ENCODE measurements around the gene RAB6A. TPM values are rescaled to one million over a fixed set of nuclear protein-coding genes. Genes with fewer than 3 reads are reported as not detected.

The RAB6A gene
- total RNA-seq, 4 donors from 2014 or later: 89.7 to 182 (median 113) TPM

GRCh38 chr11:73648121-73648520, 112.8 kb downstream of the RAB6A start:
- Histone ChIP-seq H3K9me3 (no peaks in the 10 kb centered on the region), H3K4me3 (no peak overlapping the region), H3K27ac (no peak overlapping the region), H3K36me3 (no peaks in the 10 kb centered on the region), H3K27me3 (peaks cover 14% of the 10 kb centered on the region), H3K4me1 (peaks cover 25% of the 10 kb centered on the region)
- 84% methylated on average over 9 of the region's 9 CpGs for WGBS
- no peak for TF ChIP-seq CTCF (IDR thresholded peaks at IDR 0.05)
- TF ChIP-seq POLR2AphosphoS5 (IDR thresholded peaks at IDR 0.05): no peak
- TF ChIP-seq EP300 (IDR thresholded peaks at IDR 0.05): no peak
- TF ChIP-seq POLR2A (IDR thresholded peaks at IDR 0.05): no peak
- DNase-seq (ENCODE audit: low spot score in 2 of 2): no peak

- peaks cover 25% of the 10 kb centered on the region for H3K4me1 ChIP-seq
- DNase-seq (ENCODE audit: low spot score in 2 of 2): peak; percentile 83 to 85
- peaks cover 14% of the 10 kb centered on the region for H3K27me3 ChIP-seq
- no peaks in the 10 kb centered on the region for H3K9me3 ChIP-seq
- H3K27ac ChIP-seq: no peak overlapping the region
- H3K36me3 ChIP-seq: no peaks in the 10 kb centered on the region
- TF ChIP-seq POLR2A (IDR thresholded peaks at IDR 0.05) (no peak), CTCF (IDR thresholded peaks at IDR 0.05) (no peak), POLR2AphosphoS5 (IDR thresholded peaks at IDR 0.05) (no peak), EP300 (IDR thresholded peaks at IDR 0.05) (no peak)
- WGBS: 7% methylated on average over 19 of the region's 23 CpGs
- H3K4me3 ChIP-seq: peak overlapping the region; percentile 27
Observed at GRCh38 chr11:73647459-73648100, 113.3 kb downstream of the RAB6A start.

- peaks cover 25% of the 10 kb centered on the region for H3K4me1 ChIP-seq
- WGBS: 49% methylated on average over 26 of the region's 26 CpGs
- H3K36me3 ChIP-seq: no peaks in the 10 kb centered on the region
- DNase-seq (ENCODE audit: low spot score in 2 of 2): no peak
- no peaks in the 10 kb centered on the region for H3K9me3 ChIP-seq
- H3K27me3 ChIP-seq: peaks cover 14% of the 10 kb centered on the region
- peak within 1 kb of the TSS; percentile 27 for H3K4me3 ChIP-seq
- H3K27ac ChIP-seq: no peak within 1 kb of the TSS
- TF ChIP-seq POLR2A (IDR thresholded peaks at IDR 0.05): no peak
- TF ChIP-seq POLR2AphosphoS5 (IDR thresholded peaks at IDR 0.05): no peak
- no peak for TF ChIP-seq CTCF (IDR thresholded peaks at IDR 0.05)
- no peak for TF ChIP-seq EP300 (IDR thresholded peaks at IDR 0.05)
Observed at GRCh38 chr11:73645972-73646631, 114.8 kb downstream of the RAB6A start, which contains the start of gene PLEKHB1. Gene PLEKHB1 (plus strand): TSS chr11:73646581. CDS start chr11:73646609, 28 bp downstream.

- no peak overlapping the region for H3K4me3 ChIP-seq
Observed at GRCh38 chr11:73645121-73645969, 115.5 kb downstream of the RAB6A start.

More at GRCh38 chr11:73645121-73645969, 115.5 kb downstream of the RAB6A start:
- 37% methylated on average over 16 of the region's 16 CpGs for WGBS
- Histone ChIP-seq H3K27me3 (peaks cover 14% of the 10 kb centered on the region), H3K4me1 (peaks cover 25% of the 10 kb centered on the region), H3K9me3 (no peaks in the 10 kb centered on the region), H3K27ac (no peak overlapping the region), H3K36me3 (no peaks in the 10 kb centered on the region)
- TF ChIP-seq CTCF (IDR thresholded peaks at IDR 0.05): no peak
- DNase-seq (ENCODE audit: low spot score in 2 of 2): no peak
